ES-I3 (cell line): ENCODE data around the gene ARHGDIB.

Experiments
- H3K36me3 ChIP-seq: 2 replicates; pipeline ENCODE4 v1.6.1; 2013; ENCODE audit warnings: mild to moderate bottlenecking, low read length, control low read depth, moderate library complexity; ENCODE audit not compliant: insufficient read depth
- H3K4me1 ChIP-seq: 2 replicates; pipeline ENCODE4 v1.6.1; 2013; ENCODE audit warnings: mild to moderate bottlenecking, control low read depth, low read length; ENCODE audit not compliant: insufficient read depth
- H3K9ac ChIP-seq: 2 replicates; pipeline ENCODE4 v1.6.1; 2013; ENCODE audit warnings: low read depth, mild to moderate bottlenecking, low read length, moderate library complexity
- H3K9me3 ChIP-seq: 2 replicates; pipeline ENCODE4 v1.6.1; 2013; ENCODE audit warnings: mild to moderate bottlenecking, low read length, moderate library complexity; ENCODE audit not compliant: control insufficient read depth, insufficient read depth

ARHGDIB gene

DNA sequence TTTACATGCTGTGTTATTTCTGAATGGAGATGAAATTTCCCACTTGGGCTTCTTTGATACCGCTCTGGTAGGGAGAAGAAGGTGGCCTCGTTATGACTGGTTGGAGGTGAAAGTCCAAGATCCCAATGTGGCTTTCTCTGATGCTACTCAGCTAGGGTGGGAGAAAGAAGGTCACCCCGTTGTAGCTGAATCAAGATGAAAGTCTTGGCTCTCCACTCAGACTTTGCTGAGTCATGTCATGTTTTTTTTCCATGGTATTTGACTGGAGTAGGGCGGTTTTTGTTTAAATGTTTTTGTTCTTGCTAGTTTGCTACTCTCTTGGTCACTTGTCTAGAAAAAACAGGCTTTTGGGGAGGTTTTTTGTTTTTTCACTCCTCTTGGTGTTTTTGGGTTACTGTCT lies 9.1 kb upstream of the ARHGDIB start:
- Histone ChIP-seq H3K9ac (no peak overlapping the region), H3K9me3 (no peaks in the 10 kb centered on the region), H3K4me1 (no peaks in the 10 kb centered on the region)

GRCh38 chr12:14968478-14968877 lies 7.1 kb upstream of the ARHGDIB start:
- Histone ChIP-seq H3K36me3 (no peaks in the 10 kb centered on the region), H3K9ac (no peak overlapping the region), H3K9me3 (no peaks in the 10 kb centered on the region), H3K4me1 (no peaks in the 10 kb centered on the region)

More for the DNA sequence above, 9.1 kb upstream of the ARHGDIB start:
- H3K36me3 ChIP-seq, result no peaks in the 10 kb centered on the region

DNA sequence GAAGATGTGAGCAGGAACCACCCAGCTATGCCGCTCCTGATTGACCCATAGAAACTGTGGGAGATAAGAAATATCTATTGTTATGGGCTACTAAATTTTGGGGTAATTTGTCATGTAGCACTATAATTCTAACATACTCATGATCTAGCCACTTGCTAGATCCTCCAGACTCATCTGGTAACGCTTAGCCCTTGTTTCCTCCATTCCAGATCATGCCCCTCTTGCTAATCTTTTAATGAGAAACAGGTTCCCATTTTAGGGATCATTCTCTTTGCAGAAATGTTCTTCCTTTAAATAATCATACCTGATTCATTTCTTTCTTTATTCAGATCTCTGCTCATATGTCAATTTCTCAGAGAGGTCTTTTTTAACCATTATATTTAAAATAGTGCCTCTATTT lies 3.8 kb upstream of the ARHGDIB start:
- H3K9me3 ChIP-seq, result no peaks in the 10 kb centered on the region
- H3K36me3 ChIP-seq, result no peaks in the 10 kb centered on the region
- no peak overlapping the region for H3K9ac ChIP-seq
- H3K4me1 ChIP-seq, result 0 out of 2 replicates have a peak, but pooled peaks cover 5% of the 10 kb centered on the region

DNA sequence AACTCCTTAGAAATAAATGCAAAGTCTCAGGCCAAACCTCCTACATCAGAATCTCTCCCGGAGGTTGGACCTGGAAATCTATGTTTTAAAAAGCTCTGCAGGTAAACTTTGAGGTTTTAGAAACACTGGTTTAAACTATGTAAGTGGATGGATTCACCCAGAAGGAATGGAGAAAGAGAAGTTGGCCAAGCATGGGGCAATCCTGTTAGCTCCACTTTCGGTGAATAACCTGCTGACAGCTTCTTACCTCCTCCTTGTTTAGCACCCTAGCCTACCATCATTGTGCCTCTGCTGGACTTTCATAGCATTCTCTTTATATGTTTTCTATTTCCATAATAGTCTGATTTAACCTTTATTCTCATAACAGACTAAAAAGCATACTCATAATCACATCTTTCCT lies 3.0 kb upstream of the ARHGDIB start:
- H3K9me3 ChIP-seq, result no peaks in the 10 kb centered on the region
- H3K9ac ChIP-seq, result no peak overlapping the region
- 0 out of 2 replicates have a peak, but pooled peaks cover 5% of the 10 kb centered on the region for H3K4me1 ChIP-seq
- no peaks in the 10 kb centered on the region for H3K36me3 ChIP-seq

- Histone ChIP-seq H3K9me3 (no peaks in the 10 kb centered on the region), H3K9ac (no peak overlapping the region), H3K4me1 (0 out of 2 replicates have a peak, but pooled peaks cover 5% of the 10 kb centered on the region), H3K36me3 (no peaks in the 10 kb centered on the region)
Observed at GRCh38 chr12:14963520-14963919, 2.1 kb upstream of the ARHGDIB start.

DNA sequence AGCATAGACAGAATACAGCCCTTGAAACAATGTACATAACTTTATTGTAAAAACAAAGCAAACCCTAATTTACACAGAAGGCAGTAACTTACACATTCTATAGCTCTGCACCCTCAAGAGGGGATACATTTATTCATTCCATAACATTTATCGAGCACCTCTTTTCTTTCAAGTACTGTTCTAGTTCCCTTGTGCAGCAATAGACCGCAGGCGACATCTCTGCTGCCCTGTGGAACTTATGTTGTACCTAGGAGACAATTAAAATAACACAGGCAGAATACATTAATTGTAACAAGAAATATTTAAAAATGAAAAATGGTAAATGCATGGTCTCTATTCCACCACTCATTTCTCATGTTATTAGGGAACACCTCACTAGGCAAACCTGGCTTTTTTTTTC lies 1.4 kb upstream of the ARHGDIB start:
- H3K4me1 ChIP-seq, result 0 out of 2 replicates have a peak, but pooled peaks cover 8% of the 10 kb centered on the region
- no peak overlapping the region for H3K9ac ChIP-seq

DNA sequence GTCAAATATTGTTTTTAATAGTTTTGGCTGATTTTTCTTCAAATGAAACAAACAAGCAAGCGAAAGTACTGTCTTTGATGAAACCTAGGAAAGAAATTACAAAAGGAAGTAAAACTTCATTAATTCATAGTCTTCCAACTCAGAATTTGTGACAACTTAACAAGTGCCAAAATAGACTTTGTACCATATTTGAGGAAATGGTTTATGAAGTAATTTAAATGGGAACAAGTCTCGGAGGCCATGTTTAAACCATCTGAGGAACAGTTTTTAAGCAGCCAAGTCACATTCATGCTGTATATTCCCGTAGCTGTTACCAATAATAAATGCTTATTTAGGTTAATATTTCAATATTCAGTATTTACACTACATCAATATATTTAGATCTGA lies 745 bp upstream of the ARHGDIB start:
- H3K9ac ChIP-seq, result no peak overlapping the region
- H3K4me1 ChIP-seq, result 0 out of 2 replicates have a peak, but pooled peaks cover 11% of the 10 kb centered on the region
- no peaks in the 10 kb centered on the region for H3K36me3 ChIP-seq
- H3K9me3 ChIP-seq, result no peaks in the 10 kb centered on the region

More for the DNA sequence above, 1.4 kb upstream of the ARHGDIB start:
- H3K9me3 ChIP-seq, result no peaks in the 10 kb centered on the region
- no peaks in the 10 kb centered on the region for H3K36me3 ChIP-seq

- H3K9me3 ChIP-seq, result no peaks in the 10 kb centered on the region
- H3K4me1 ChIP-seq, result peaks cover 16% of the 10 kb centered on the region
- H3K9ac ChIP-seq, result peak overlapping the region; percentile 41; the same call in 1 of the 2 replicates
- no peaks in the 10 kb centered on the region for H3K36me3 ChIP-seq
Observed at GRCh38 chr12:14960548-14961465, 594 bp downstream of the ARHGDIB start.

DNA sequence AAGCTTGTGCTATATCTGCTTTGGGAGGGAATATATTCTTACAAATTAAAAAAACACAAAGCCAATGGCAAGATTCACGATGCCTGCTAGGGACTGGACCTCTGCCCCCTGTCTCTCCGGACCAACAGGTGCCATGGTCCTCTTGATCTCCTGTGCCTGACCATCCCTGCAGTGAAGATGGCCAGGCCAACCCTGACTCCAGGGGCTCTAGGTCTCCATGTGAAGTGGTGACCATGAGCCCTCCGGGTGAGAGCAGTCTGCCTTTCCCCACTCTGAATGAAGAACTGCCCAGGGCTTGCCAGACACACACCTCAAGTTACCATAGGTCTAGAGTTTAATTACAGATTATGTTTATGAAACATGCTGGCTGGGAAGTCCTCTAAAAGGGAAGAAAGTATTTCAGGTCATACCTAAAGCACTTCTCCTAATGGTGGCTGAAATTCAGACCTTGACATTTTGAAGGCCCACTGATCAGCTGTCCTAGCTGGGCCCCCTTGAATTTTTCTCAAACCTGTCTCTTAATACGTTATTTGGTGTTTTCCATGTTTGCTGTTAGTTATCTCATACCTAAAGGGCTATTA lies 1.4 kb downstream of the ARHGDIB start:
- peaks cover 16% of the 10 kb centered on the region for H3K4me1 ChIP-seq
- H3K9me3 ChIP-seq, result no peaks in the 10 kb centered on the region
- H3K36me3 ChIP-seq, result no peaks in the 10 kb centered on the region
- no peak overlapping the region for H3K9ac ChIP-seq

- Histone ChIP-seq H3K36me3 (no peaks in the 10 kb centered on the region), H3K9ac (no peak overlapping the region), H3K4me1 (peaks cover 18% of the 10 kb centered on the region), H3K9me3 (no peaks in the 10 kb centered on the region)
Observed at GRCh38 chr12:14959463-14959862, 1.9 kb downstream of the ARHGDIB start.

DNA sequence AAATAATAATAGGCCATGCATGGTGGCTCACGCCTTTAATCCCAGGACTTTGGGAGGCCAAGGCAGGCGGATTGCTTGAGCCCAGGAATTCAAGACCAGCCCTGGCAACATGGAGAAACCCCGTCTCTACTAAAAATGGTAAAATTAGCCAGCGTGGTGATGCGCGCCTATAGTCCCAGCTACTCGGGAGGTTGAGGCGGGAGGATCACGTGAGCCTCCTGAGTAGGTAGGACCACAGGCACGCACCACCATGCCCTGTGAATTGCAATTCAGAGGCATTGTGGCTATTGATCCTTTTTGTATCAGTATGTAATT lies 2.3 kb downstream of the ARHGDIB start:
- H3K9me3 ChIP-seq, result no peaks in the 10 kb centered on the region
- no peaks in the 10 kb centered on the region for H3K36me3 ChIP-seq
- H3K4me1 ChIP-seq, result peaks cover 21% of the 10 kb centered on the region
- H3K9ac ChIP-seq, result no peak overlapping the region

DNA sequence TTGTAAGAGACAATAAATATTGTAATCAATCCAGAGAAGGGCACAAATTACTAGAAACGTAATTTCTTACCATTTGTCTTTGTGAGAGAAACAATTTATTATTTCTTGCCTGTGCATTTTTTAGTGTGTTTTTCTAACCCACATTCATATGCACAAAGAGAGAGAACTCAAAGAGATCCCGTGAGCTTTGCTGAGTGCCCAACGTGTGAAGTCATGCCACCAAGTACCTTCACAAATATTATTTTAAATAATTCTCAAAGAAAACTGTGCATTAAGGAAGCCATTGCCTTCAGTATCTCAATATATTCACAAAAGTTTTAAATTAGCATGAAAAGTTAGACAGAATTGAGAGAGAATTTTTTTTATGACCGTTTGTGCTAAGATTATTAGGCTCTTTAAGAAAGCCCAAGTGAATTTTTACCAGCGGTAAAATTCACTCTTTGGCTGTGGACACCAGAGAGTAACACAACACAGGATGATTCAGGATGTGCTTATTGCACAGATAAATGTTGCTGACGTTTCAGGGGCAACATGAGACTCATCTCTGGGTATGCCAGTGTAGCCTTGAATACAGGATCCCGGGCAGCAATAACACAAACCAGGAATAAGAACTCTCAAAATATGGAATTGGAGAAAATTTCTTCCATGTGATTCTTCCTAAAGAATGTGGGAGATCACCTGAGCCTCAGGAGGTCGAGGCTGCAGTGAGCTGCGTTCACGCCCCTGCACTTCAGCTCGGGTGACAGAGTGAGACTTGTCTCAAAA lies 2.9 kb downstream of the ARHGDIB start:
- no peak overlapping the region for H3K9ac ChIP-seq
- no peaks in the 10 kb centered on the region for H3K9me3 ChIP-seq
- H3K36me3 ChIP-seq, result no peaks in the 10 kb centered on the region
- H3K4me1 ChIP-seq, result peaks cover 21% of the 10 kb centered on the region

GRCh38 chr12:14957551-14958168 lies 3.7 kb downstream of the ARHGDIB start:
- Histone ChIP-seq H3K36me3 (no peaks in the 10 kb centered on the region), H3K4me1 (peaks cover 21% of the 10 kb centered on the region), H3K9ac (no peak overlapping the region), H3K9me3 (no peaks in the 10 kb centered on the region)

DNA sequence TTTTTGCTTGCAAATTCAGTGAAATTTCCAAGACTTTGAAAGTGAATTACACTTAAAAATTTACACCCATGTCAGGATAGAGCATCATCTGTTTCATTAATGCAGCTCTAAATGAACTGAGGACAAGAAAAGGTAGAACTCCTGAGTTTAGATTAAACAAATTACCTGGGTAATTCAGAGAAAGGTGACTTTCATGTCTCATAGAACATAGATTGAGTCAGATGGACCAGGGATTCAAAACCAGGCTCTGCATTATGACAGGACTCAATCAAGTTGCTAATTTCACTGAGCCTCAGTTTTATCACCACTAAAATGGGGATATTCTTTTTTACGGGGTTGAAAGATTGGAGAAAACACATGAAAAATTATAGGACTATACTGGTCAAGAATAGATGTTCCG lies 4.5 kb downstream of the ARHGDIB start:
- peaks cover 21% of the 10 kb centered on the region for H3K4me1 ChIP-seq
- H3K9me3 ChIP-seq, result no peaks in the 10 kb centered on the region
- H3K36me3 ChIP-seq, result no peaks in the 10 kb centered on the region
- no peak overlapping the region for H3K9ac ChIP-seq
